ENCODE results near the gene FAM204A. TPM values are rescaled to one million over a fixed set of nuclear protein-coding genes. Genes with fewer than 3 reads are reported as not detected.

Gene FAM204A
- total and polyA plus RNA-seq, 2 of the 13 experiments (the other 11 are each of a cell fraction or from before 2014, with no cell fraction given): 9.2 to 61.0 TPM

DNA sequence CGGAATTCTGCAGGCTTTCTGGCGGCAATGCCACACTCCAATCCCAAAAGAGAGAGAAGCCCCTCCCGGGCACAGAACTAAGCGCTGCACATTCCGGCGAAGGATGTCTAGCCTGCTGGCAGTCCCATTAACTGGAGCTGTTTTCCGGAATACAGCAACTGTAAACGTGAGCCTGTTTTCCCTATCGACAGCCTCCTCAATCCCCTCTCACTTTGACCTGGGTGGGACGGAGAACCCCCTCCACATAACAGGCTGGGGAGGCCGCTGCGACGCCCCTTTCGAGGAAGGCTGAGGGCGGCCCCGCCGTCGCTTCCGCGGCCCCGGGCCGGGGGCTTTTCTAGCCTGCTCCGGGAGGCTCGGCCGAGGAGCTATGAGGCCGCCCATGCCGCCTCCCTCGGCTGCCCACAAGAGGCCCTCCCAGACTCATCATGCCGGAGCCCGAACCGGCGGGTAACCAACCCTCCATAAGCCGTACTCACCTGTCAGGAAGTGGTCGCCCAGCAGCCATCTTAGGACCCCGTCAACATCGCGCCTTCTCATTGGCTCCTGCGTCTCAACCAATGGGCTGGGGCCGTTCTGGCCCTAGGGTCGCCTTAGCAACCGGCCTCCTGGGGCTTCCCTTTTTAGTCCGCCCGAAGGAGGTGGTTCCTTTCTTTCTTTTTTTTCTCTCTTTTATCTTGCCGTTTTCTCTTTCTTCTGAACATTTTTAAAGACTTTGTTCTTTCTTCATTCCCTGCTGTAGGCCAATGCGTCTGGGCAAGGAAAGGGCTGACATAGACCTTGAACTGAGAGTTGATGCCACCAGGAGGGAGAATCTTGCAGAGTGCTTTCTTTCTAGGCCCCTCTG is at the start of gene FAM204A (continued):
- TF ChIP-seq, protein P1, sequence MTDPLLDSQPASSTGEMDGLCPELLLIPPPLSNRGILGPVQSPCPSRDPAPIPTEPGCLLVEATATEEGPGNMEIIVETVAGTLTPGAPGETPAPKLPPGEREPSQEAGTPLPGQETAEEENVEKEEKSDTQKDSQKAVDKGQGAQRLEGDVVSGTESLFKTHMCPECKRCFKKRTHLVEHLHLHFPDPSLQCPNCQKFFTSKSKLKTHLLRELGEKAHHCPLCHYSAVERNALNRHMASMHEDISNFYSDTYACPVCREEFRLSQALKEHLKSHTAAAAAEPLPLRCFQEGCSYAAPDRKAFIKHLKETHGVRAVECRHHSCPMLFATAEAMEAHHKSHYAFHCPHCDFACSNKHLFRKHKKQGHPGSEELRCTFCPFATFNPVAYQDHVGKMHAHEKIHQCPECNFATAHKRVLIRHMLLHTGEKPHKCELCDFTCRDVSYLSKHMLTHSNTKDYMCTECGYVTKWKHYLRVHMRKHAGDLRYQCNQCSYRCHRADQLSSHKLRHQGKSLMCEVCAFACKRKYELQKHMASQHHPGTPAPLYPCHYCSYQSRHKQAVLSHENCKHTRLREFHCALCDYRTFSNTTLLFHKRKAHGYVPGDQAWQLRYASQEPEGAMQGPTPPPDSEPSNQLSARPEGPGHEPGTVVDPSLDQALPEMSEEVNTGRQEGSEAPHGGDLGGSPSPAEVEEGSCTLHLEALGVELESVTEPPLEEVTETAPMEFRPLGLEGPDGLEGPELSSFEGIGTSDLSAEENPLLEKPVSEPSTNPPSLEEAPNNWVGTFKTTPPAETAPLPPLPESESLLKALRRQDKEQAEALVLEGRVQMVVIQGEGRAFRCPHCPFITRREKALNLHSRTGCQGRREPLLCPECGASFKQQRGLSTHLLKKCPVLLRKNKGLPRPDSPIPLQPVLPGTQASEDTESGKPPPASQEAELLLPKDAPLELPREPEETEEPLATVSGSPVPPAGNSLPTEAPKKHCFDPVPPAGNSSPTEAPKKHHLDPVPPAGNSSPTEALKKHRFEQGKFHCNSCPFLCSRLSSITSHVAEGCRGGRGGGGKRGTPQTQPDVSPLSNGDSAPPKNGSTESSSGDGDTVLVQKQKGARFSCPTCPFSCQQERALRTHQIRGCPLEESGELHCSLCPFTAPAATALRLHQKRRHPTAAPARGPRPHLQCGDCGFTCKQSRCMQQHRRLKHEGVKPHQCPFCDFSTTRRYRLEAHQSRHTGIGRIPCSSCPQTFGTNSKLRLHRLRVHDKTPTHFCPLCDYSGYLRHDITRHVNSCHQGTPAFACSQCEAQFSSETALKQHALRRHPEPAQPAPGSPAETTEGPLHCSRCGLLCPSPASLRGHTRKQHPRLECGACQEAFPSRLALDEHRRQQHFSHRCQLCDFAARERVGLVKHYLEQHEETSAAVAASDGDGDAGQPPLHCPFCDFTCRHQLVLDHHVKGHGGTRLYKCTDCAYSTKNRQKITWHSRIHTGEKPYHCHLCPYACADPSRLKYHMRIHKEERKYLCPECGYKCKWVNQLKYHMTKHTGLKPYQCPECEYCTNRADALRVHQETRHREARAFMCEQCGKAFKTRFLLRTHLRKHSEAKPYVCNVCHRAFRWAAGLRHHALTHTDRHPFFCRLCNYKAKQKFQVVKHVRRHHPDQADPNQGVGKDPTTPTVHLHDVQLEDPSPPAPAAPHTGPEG (CRISPR knock-in tag; IDR thresholded peaks at IDR 0.05): no peak
- TF ChIP-seq, protein P2, sequence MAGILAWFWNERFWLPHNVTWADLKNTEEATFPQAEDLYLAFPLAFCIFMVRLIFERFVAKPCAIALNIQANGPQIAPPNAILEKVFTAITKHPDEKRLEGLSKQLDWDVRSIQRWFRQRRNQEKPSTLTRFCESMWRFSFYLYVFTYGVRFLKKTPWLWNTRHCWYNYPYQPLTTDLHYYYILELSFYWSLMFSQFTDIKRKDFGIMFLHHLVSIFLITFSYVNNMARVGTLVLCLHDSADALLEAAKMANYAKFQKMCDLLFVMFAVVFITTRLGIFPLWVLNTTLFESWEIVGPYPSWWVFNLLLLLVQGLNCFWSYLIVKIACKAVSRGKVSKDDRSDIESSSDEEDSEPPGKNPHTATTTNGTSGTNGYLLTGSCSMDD (CRISPR knock-in tag; IDR thresholded peaks at IDR 0.05): no peak
- TF ChIP-seq IKZF4 (CRISPR knock-in tag; IDR thresholded peaks at IDR 0.05; ENCODE audit: borderline replicate concordance, low read depth, not compliant biosample characterization) (no peak), NFKB2 (CRISPR knock-in tag; IDR thresholded peaks at IDR 0.05; ENCODE audit: borderline replicate concordance) (no peak), ETV6 (CRISPR knock-in tag; conservative IDR thresholded peaks at IDR 0.05) (no peak), ZNF614 (CRISPR knock-in tag; IDR thresholded peaks at IDR 0.05; ENCODE audit: borderline replicate concordance) (no peak), ZNF274 (CRISPR knock-in tag; IDR thresholded peaks at IDR 0.05) (0 out of 2 replicates have a peak, but pooled peaks have one; percentile 36), CCAR2 (optimal IDR thresholded peaks at IDR 0.05; ENCODE audit: low read depth, low read length) (no peak), STAG1 (CRISPR knock-in tag; IDR thresholded peaks at IDR 0.05) (0 out of 2 replicates have a peak, but pooled peaks have one; percentile 7), KMT2A (CRISPR knock-in tag; IDR thresholded peaks at IDR 0.05) (peak; percentile 94)
- TF ChIP-seq, protein P3, sequence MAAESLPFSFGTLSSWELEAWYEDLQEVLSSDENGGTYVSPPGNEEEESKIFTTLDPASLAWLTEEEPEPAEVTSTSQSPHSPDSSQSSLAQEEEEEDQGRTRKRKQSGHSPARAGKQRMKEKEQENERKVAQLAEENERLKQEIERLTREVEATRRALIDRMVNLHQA (CRISPR knock-in tag; IDR thresholded peaks at IDR 0.05): no peak
- TF ChIP-seq, protein P4, sequence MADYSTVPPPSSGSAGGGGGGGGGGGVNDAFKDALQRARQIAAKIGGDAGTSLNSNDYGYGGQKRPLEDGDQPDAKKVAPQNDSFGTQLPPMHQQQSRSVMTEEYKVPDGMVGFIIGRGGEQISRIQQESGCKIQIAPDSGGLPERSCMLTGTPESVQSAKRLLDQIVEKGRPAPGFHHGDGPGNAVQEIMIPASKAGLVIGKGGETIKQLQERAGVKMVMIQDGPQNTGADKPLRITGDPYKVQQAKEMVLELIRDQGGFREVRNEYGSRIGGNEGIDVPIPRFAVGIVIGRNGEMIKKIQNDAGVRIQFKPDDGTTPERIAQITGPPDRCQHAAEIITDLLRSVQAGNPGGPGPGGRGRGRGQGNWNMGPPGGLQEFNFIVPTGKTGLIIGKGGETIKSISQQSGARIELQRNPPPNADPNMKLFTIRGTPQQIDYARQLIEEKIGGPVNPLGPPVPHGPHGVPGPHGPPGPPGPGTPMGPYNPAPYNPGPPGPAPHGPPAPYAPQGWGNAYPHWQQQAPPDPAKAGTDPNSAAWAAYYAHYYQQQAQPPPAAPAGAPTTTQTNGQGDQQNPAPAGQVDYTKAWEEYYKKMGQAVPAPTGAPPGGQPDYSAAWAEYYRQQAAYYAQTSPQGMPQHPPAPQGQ (CRISPR knock-in tag; IDR thresholded peaks at IDR 0.05; ENCODE audit: borderline replicate concordance): no peak
- TF ChIP-seq, protein P5, sequence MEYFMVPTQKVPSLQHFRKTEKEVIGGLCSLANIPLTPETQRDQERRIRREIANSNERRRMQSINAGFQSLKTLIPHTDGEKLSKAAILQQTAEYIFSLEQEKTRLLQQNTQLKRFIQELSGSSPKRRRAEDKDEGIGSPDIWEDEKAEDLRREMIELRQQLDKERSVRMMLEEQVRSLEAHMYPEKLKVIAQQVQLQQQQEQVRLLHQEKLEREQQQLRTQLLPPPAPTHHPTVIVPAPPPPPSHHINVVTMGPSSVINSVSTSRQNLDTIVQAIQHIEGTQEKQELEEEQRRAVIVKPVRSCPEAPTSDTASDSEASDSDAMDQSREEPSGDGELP (IDR thresholded peaks at IDR 0.05; ENCODE audit: borderline replicate concordance, low read depth): peak; percentile 38; the same call in 1 of the 2 replicates
